ENCODE data around the gene DAB2IP. TPM values are rescaled to one million over a fixed set of nuclear protein-coding genes. Genes with fewer than 3 reads are reported as not detected.

Gene DAB2IP
- total and polyA plus RNA-seq, 2 experiments from 2014 or later: 8.9 to 42.8 TPM

GRCh38 chr9:121758693-121759092 is 107.3 kb downstream of the DAB2IP start:
- Mint-ChIP-seq H3K9me3 (no peaks in the 10 kb centered on the region), H3K27ac (no peak overlapping the region)

GRCh38 chr9:121759996-121760395 is 108.6 kb downstream of the DAB2IP start:
- H3K4me3 Mint-ChIP-seq: no peak overlapping the region
- no peak overlapping the region for H3K27ac Mint-ChIP-seq
- H3K4me1 Mint-ChIP-seq: peaks cover 4% of the 10 kb centered on the region; the same call in 1 of the 3 replicates
- DNase-seq (ENCODE audit: low spot score) (no peak), ATAC-seq (no peak)
- Histone ChIP-seq H4K20me1 (replicated peaks; ENCODE audit: insufficient read depth) (peaks cover 4% of the 10 kb centered on the region), H3K4me1 (ENCODE audit: insufficient read depth) (no peaks in the 10 kb centered on the region), H3F3A (replicated peaks; ENCODE audit: low read depth) (no peaks in the 10 kb centered on the region), H2AFZ (no peak overlapping the region), H3K4me3 (no peak overlapping the region), H3K27ac (ENCODE audit: low read depth) (no peak overlapping the region), H3K36me3 (ENCODE audit: insufficient read depth) (peaks cover 5% of the 10 kb centered on the region; the same call in 1 of the 2 replicates), H3K27me3 (ENCODE audit: insufficient read depth) (no peaks in the 10 kb centered on the region), H3K4me2 (no peak overlapping the region), H3K9me2 (ENCODE audit: insufficient read depth) (no peaks in the 10 kb centered on the region), H3K79me2 (replicated peaks; ENCODE audit: insufficient read depth) (no peaks in the 10 kb centered on the region)
- no peaks in the 10 kb centered on the region for H3K9me3 Mint-ChIP-seq
- no peak for TF ChIP-seq POLR2AphosphoS5 (IDR thresholded peaks at IDR 0.05; ENCODE audit: low read depth)
- peaks cover 7% of the 10 kb centered on the region for H3K27me3 Mint-ChIP-seq (ENCODE audit: insufficient read depth, low read depth, poor library complexity)
- H3K36me3 Mint-ChIP-seq (ENCODE audit: low read depth): peaks cover 29% of the 10 kb centered on the region

More at GRCh38 chr9:121758693-121759092, 107.3 kb downstream of the DAB2IP start:
- peaks cover 22% of the 10 kb centered on the region for H3K36me3 Mint-ChIP-seq (ENCODE audit: low read depth)
- Histone ChIP-seq H3F3A (replicated peaks; ENCODE audit: low read depth) (no peaks in the 10 kb centered on the region), H3K4me3 (no peak overlapping the region), H3K9me2 (ENCODE audit: insufficient read depth) (no peaks in the 10 kb centered on the region), H3K27ac (ENCODE audit: low read depth) (no peak overlapping the region), H3K79me2 (replicated peaks; ENCODE audit: insufficient read depth) (no peaks in the 10 kb centered on the region), H4K20me1 (replicated peaks; ENCODE audit: insufficient read depth) (peaks cover 4% of the 10 kb centered on the region), H3K27me3 (ENCODE audit: insufficient read depth) (no peaks in the 10 kb centered on the region), H3K36me3 (ENCODE audit: insufficient read depth) (peaks cover 5% of the 10 kb centered on the region; the same call in 1 of the 2 replicates), H2AFZ (no peak overlapping the region), H3K4me1 (ENCODE audit: insufficient read depth) (no peaks in the 10 kb centered on the region), H3K4me2 (no peak overlapping the region)
- ATAC-seq: no peak
- DNase-seq (ENCODE audit: low spot score): no peak
- H3K27me3 Mint-ChIP-seq (ENCODE audit: insufficient read depth, low read depth, poor library complexity): peaks cover 10% of the 10 kb centered on the region
- no peak overlapping the region for H3K4me3 Mint-ChIP-seq
- H3K4me1 Mint-ChIP-seq: no peaks in the 10 kb centered on the region
- TF ChIP-seq ZNF331 (CRISPR knock-in tag; IDR thresholded peaks at IDR 0.05; ENCODE audit: low read depth): no peak

GRCh38 chr9:121760571-121760970 is 109.1 kb downstream of the DAB2IP start:
- Histone ChIP-seq H3F3A (replicated peaks; ENCODE audit: low read depth) (no peaks in the 10 kb centered on the region), H3K4me3 (no peak overlapping the region), H3K4me2 (no peak overlapping the region), H3K27me3 (ENCODE audit: insufficient read depth) (no peaks in the 10 kb centered on the region), H3K79me2 (replicated peaks; ENCODE audit: insufficient read depth) (no peaks in the 10 kb centered on the region), H3K4me1 (ENCODE audit: insufficient read depth) (no peaks in the 10 kb centered on the region), H3K27ac (ENCODE audit: low read depth) (no peak overlapping the region), H2AFZ (no peak overlapping the region), H3K9me2 (ENCODE audit: insufficient read depth) (no peaks in the 10 kb centered on the region), H4K20me1 (replicated peaks; ENCODE audit: insufficient read depth) (peaks cover 4% of the 10 kb centered on the region), H3K36me3 (ENCODE audit: insufficient read depth) (peaks cover 5% of the 10 kb centered on the region; the same call in 1 of the 2 replicates)
- Mint-ChIP-seq H3K36me3 (ENCODE audit: low read depth) (peaks cover 29% of the 10 kb centered on the region), H3K4me1 (peaks cover 4% of the 10 kb centered on the region; the same call in 1 of the 3 replicates), H3K4me3 (no peak overlapping the region), H3K27ac (no peak overlapping the region; the same call in 1 of the 2 replicates), H3K27me3 (ENCODE audit: insufficient read depth, low read depth, poor library complexity) (peaks cover 6% of the 10 kb centered on the region), H3K9me3 (no peaks in the 10 kb centered on the region)
- no peak for DNase-seq (ENCODE audit: low spot score)
- no peak for ATAC-seq
- TF ChIP-seq CREB1 (CRISPR knock-in tag; IDR thresholded peaks at IDR 0.05; ENCODE audit: low read depth) (no peak), STAT1 (IDR thresholded peaks at IDR 0.05; ENCODE audit: unreplicated experiment) (no peak), POLR2AphosphoS5 (IDR thresholded peaks at IDR 0.05; ENCODE audit: low read depth) (no peak), REST (IDR thresholded peaks at IDR 0.05; ENCODE audit: unreplicated experiment) (no peak), ZNF462 (CRISPR knock-in tag; IDR thresholded peaks at IDR 0.05) (no peak), ZNF331 (CRISPR knock-in tag; IDR thresholded peaks at IDR 0.05; ENCODE audit: low read depth) (no peak), ZNF114 (CRISPR knock-in tag; IDR thresholded peaks at IDR 0.05) (no peak)

Data from GM23338 (cell line).